Upper lobe of left lung (tissue), 6 donors: ENCODE data around the gene CYP27C1. TPM values are rescaled to one million over a fixed set of nuclear protein-coding genes. Genes with fewer than 3 reads are reported as not detected.

Source experiments
- ATAC-seq, 2 donors: fragments of 200-7000 bp; cut with Tn5 transposase; one replicate each; pipeline ENCODE4 v1.9.1; 2022; ENCODE audit warnings: mild to moderate bottlenecking in 2 of 2, moderate library complexity in 2 of 2; ENCODE audit not compliant: low FRiP score in 2 of 2
- DNase-seq, 2 donors: peaks; one replicate each; pipeline ENCODE4 v3.0.0-alpha.2; 2019 to 2020
- H3K27ac ChIP-seq, 4 donors: fragments of 200-600 bp; sonication (generic); one replicate each; pipeline ENCODE4 v1.5.1; 2016 to 2019
- H3K27me3 ChIP-seq, 4 donors: fragments of 200-600 bp; sonication (generic); one replicate each; pipeline ENCODE4 v1.5.1; 2017 to 2019
- H3K36me3 ChIP-seq, 4 donors: fragments of 200-600 bp; sonication (generic); one replicate each; pipeline ENCODE4 v1.5.1; 2016 to 2019
- H3K4me1 ChIP-seq, 4 donors: fragments of 200-600 bp; sonication (generic); one replicate each; pipeline ENCODE4 v1.5.1; 2018 to 2019
- H3K4me3 ChIP-seq, 4 donors: fragments of 200-600 bp; sonication (generic); one replicate each; pipeline ENCODE4 v1.5.1; 2017 to 2019; ENCODE audit warnings: mild to moderate bottlenecking in 2 of 4, moderate library complexity in 1 of 4
- H3K9me3 ChIP-seq, 4 donors: fragments of 200-600 bp; sonication (generic); one replicate each; pipeline ENCODE4 v1.5.1; 2018 to 2019
- EP300 ChIP-seq, 4 donors: sonication (generic); formaldehyde crosslinking; IDR thresholded peaks; one replicate each; pipeline ENCODE4 v1.5.1; 2017; ENCODE audit warnings: antibody characterized with exemption in 4 of 4, control low read depth in 2 of 4
- POLR2A ChIP-seq, 4 donors: fragments of 450-650 bp; IDR thresholded peaks; one replicate each; pipeline ENCODE4 v1.5.1; 2016 to 2017; ENCODE audit warnings: antibody characterized with exemption in 4 of 4, mild to moderate bottlenecking in 2 of 4
- POLR2AphosphoS5 ChIP-seq, 2 donors: sonication (generic); formaldehyde crosslinking; IDR thresholded peaks; one replicate each; pipeline ENCODE4 v1.5.1; 2017; ENCODE audit warnings: antibody characterized with exemption in 2 of 2
- WGBS, 2 donors: methylation state at CpG; one replicate each; pipeline ENCODE4 v1.1.5; 2017 to 2018; 5-methylcytosine and 5-hydroxymethylcytosine counted together
- total RNA-seq, 6 donors: library from RNA; depleted of rRNA in 4 of 6; stranded (reverse); fragments of >200 nt in 4 of 6; gene quantifications; one replicate each; pipeline versions ENCODE4 v1.1.0 to v1.2.1, GENCODE V29; 2016 to 2021
- TF ChIP-seq, protein P1 (sequence below), 6 experiments: fragments of 450-650 bp in 4 of 6; fragments of 200-600 bp in 2 of 6; sonication (generic) in 2 of 6; IDR thresholded peaks; one replicate each; pipeline ENCODE4 v1.5.1; 2016 to 2019; ENCODE audit warnings: antibody characterized with exemption in 6 of 6
- donor health status: DM: no; HTN: no; CAD: no; lungs with moderate emphysema.
- donor health status: DM: no; HTN: yes; CAD: no; lungs with severe emphysema.

The CYP27C1 gene
- total RNA-seq, 6 donors from 2014 or later: 0.11 to 0.39 (median 0.14) TPM; not detected in 2

DNA sequence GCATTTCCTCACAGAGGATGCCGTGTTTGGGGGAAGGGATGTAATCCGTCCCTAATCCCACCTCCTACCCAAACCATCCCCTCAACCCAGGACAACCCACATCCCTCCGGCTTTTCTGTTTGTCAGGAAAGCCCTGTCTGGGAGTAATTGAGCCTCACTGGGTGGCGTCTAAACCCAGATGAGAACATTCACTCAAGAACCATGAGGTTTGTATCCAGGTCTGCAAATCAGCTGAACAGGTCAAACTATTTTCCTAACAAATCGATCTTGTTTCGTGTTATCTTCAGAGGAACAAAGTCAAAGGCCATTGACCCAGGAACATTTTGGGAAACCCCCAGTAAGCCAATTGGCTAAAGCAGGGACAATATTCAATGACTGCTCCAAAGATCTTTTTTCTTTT lies 25.7 kb downstream of the CYP27C1 start:
- 69 to 79% methylated on average over 6 of the region's 6 CpGs for WGBS, 2 donors
- Histone ChIP-seq H3K9me3 (no peaks in the 10 kb centered on the region), H3K27me3 (no peaks in the 10 kb centered on the region), H3K4me1 (no peaks in the 10 kb centered on the region), H3K4me3 (no peak overlapping the region), H3K36me3 (no peaks in the 10 kb centered on the region), H3K27ac (no peak overlapping the region)
- TF ChIP-seq, protein P1, sequence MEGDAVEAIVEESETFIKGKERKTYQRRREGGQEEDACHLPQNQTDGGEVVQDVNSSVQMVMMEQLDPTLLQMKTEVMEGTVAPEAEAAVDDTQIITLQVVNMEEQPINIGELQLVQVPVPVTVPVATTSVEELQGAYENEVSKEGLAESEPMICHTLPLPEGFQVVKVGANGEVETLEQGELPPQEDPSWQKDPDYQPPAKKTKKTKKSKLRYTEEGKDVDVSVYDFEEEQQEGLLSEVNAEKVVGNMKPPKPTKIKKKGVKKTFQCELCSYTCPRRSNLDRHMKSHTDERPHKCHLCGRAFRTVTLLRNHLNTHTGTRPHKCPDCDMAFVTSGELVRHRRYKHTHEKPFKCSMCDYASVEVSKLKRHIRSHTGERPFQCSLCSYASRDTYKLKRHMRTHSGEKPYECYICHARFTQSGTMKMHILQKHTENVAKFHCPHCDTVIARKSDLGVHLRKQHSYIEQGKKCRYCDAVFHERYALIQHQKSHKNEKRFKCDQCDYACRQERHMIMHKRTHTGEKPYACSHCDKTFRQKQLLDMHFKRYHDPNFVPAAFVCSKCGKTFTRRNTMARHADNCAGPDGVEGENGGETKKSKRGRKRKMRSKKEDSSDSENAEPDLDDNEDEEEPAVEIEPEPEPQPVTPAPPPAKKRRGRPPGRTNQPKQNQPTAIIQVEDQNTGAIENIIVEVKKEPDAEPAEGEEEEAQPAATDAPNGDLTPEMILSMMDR (IDR thresholded peaks at IDR 0.05): no peak
- TF ChIP-seq POLR2A (IDR thresholded peaks at IDR 0.05) (no peak), POLR2AphosphoS5 (IDR thresholded peaks at IDR 0.05) (no peak), EP300 (IDR thresholded peaks at IDR 0.05) (no peak)
- DNase-seq (no peak), ATAC-seq (no peak)

DNA sequence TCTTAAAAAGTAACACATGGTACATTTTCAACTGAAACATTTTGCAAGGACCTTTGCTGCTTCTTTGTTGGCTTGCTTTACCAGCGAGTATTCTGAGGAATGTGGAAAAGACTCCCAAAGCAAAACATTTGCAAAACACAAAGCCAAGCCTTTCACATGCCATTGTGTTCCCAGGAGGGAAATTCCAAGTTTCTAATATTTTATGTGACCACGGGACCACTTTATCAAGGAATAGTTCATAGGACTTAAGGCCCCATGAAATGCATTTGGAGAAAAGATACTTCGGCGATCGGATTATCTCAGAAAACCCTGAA lies 26.2 kb downstream of the CYP27C1 start:
- no peaks in the 10 kb centered on the region for H3K27me3 ChIP-seq
- H3K27ac ChIP-seq: no peak overlapping the region
- H3K9me3 ChIP-seq: peaks cover 0 to 2% (median 0%) of the 10 kb centered on the region in 4 donors
- H3K4me1 ChIP-seq: no peaks in the 10 kb centered on the region
- H3K36me3 ChIP-seq: no peaks in the 10 kb centered on the region
- DNase-seq (no peak), ATAC-seq (no peak)
- no peak overlapping the region for H3K4me3 ChIP-seq
- no peak for TF ChIP-seq POLR2A (IDR thresholded peaks at IDR 0.05)
- no peak for TF ChIP-seq POLR2AphosphoS5 (IDR thresholded peaks at IDR 0.05)
- TF ChIP-seq EP300 (IDR thresholded peaks at IDR 0.05): no peak
- TF ChIP-seq, protein P1 (IDR thresholded peaks at IDR 0.05): no peak
- 67 to 74% methylated on average over 5 of the region's 5 CpGs for WGBS, 2 donors

DNA sequence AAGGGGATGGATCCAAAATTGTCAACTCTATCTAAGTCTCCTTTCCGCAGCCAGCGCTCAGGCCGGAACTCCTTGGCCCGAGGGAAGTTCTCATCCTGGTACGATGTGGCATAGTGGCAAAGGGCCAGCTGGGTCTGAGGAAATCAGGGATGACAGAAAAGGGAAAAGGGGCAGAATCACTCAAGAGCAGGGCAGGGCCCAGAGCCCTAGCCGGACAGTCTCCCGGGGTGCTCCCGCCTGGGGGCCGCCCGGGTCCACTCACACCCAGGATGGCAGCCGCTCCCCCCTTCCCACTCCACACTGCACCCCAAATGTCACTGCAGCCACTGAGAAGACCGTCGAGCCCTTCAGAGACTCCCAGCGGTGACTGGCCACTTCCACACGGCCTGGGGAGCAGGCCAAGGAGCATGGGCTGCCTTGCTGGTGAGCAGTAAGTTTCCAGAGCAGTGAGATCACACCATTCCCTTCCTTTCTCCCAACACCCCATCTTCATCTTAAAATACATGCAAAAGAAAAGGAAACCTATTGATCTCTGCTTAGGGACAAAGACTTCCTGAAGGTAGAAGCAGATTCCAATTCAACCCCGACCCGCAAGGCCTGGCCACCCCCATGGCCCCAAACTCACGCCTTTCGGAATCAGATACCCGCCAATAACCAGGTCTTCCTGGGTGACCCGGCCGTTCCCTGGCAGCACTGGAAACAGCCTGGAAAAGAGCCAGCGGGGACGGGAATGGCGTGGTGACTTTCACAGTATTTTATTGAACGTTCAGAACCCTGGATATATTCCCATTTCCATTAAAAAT lies 26.7 kb downstream of the CYP27C1 start:
- Histone ChIP-seq H3K27ac (no peak overlapping the region), H3K4me3 (no peak overlapping the region), H3K9me3 (peaks cover 0 to 2% (median 0%) of the 10 kb centered on the region in 4 donors), H3K27me3 (no peaks in the 10 kb centered on the region), H3K4me1 (no peaks in the 10 kb centered on the region), H3K36me3 (no peaks in the 10 kb centered on the region)
- 71 to 73% methylated on average over 20 to 26 of the region's 26 CpGs for WGBS, 2 donors
- TF ChIP-seq EP300 (IDR thresholded peaks at IDR 0.05) (no peak), POLR2AphosphoS5 (IDR thresholded peaks at IDR 0.05) (no peak), POLR2A (IDR thresholded peaks at IDR 0.05) (no peak)
- TF ChIP-seq, protein P1 (IDR thresholded peaks at IDR 0.05): no peak
- DNase-seq: peak in 1 of 2 donors; percentile 53
- ATAC-seq: peak; percentile 45 to 59

DNA sequence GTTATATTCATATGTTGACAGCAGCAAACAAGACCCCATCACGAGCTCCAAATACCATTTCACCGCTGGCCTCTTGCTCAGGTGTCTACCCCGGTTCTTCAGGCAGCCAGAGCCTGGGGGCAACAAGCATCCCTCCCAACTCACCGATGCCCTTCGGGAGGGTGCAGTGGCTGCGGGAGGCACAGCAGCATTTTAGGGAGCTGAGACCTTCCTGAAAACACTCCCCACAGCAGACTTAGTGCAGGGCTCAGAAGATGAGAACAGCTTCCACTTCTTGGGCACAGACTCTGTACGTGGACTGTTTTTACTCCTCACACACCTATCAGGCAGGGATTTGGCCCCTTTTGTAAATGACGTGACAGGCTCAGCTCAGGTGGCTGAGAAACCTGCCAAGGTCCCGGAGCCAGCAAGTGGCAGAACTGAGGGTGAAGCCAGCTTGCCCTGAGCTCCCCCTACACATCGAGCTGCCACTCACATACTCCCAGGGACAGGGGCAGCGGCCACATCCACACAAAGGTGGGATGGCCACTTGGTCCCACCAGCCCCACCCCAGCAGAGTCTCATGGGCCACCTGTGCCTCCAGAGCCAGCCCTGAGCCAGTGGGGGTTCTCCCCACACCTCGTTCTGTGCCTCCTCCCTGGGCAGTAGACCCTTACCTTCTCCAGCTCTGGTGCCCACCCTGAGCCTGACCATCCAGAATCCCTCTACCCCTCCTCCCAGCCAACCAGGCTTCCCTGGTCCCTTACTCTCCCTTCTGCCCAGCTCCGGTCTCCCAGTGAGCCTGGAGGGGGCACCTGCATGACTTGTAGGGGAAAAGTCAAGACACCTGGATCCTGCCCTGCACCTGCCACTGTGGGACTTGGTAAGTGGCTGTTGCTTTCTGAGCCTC lies 28.5 kb downstream of the CYP27C1 start:
- WGBS, 2 donors: 86 to 90% methylated on average over 5 to 13 of the region's 13 CpGs
- Histone ChIP-seq H3K4me1 (no peaks in the 10 kb centered on the region), H3K4me3 (no peak overlapping the region), H3K27me3 (no peaks in the 10 kb centered on the region), H3K9me3 (peaks cover 0 to 2% (median 0%) of the 10 kb centered on the region in 4 donors), H3K36me3 (no peaks in the 10 kb centered on the region), H3K27ac (no peak overlapping the region)
- DNase-seq: no peak
- TF ChIP-seq POLR2AphosphoS5 (IDR thresholded peaks at IDR 0.05) (no peak), EP300 (IDR thresholded peaks at IDR 0.05) (no peak), POLR2A (IDR thresholded peaks at IDR 0.05) (no peak)
- TF ChIP-seq, protein P1 (IDR thresholded peaks at IDR 0.05): no peak
- peak in 1 of 2 donors; percentile 34 for ATAC-seq
